Heart right ventricle (tissue), 16 donors: ENCODE results near the gene ULBP2. TPM values are rescaled to one million over a fixed set of nuclear protein-coding genes. Genes with fewer than 3 reads are reported as not detected.
A peak's percentile ranks its signal among the peaks of the same experiment; 100 is the strongest.

ENCODE experiments used
- ATAC-seq, 8 donors: fragments of 200-7000 bp; cut with Tn5 transposase; one replicate each; pipeline ENCODE4 v1.9.1; 2020; ENCODE audit warnings: mild to moderate bottlenecking in 8 of 8, moderate library complexity in 8 of 8, moderate number of reproducible peaks in 1 of 8
- DNase-seq, 2 donors: peaks; one replicate each; pipeline ENCODE4 v3.0.0-alpha.2; 2020
- H3K27ac ChIP-seq, 10 donors: fragments of 200-600 bp; sonication (generic) in 2 of 10; one replicate each; pipeline versions ENCODE4 v1.5.0 to v1.8.0; 2020 to 2022; ENCODE audit warnings: mild to moderate bottlenecking in 3 of 10
- H3K27me3 ChIP-seq, 7 donors: fragments of 200-600 bp; one replicate each; pipeline ENCODE4 v1.8.0; 2021 to 2022; ENCODE audit warnings: mild to moderate bottlenecking in 2 of 7
- H3K36me3 ChIP-seq, 9 donors: fragments of 200-600 bp; sonication (generic) in 1 of 9; one replicate each; pipeline versions ENCODE4 v1.5.0 to v1.8.0; 2020 to 2022; ENCODE audit warnings: mild to moderate bottlenecking in 2 of 9
- H3K4me1 ChIP-seq, 9 donors: fragments of 200-600 bp; sonication (generic) in 1 of 9; one replicate each; pipeline versions ENCODE4 v1.5.0 to v1.8.0; 2020 to 2022; ENCODE audit warnings: mild to moderate bottlenecking in 4 of 9
- H3K4me3 ChIP-seq, 10 donors: fragments of 200-600 bp; sonication (generic) in 2 of 10; one replicate each; pipeline versions ENCODE4 v1.5.0 to v1.8.0; 2020 to 2022; ENCODE audit warnings: mild to moderate bottlenecking in 7 of 10, moderate library complexity in 2 of 10
- H3K9me3 ChIP-seq, 11 donors: fragments of 200-600 bp in 10 of 11; sonication (generic) in 2 of 11; one replicate each; pipeline versions ENCODE4 v1.5.0 to v1.8.0; 2013 to 2022; ENCODE audit warnings: mild to moderate bottlenecking in 2 of 11, control low read depth in 1 of 11, moderate library complexity in 1 of 11
- WGBS, 2 donors: extraction: QIAGEN DNeasy Blood & Tissue Kit; methylation state at CpG; one replicate each; pipeline ENCODE4 v1.1.7; 2013; ENCODE audit warnings: inconsistent platforms in 1 of 2; 5-methylcytosine and 5-hydroxymethylcytosine counted together
- intact Hi-C, 10 donors: fragments of 100-400 bp; cut with DNase I; formaldehyde crosslinking; loops; one replicate each; pipeline versions ENCODE4 v1.11.1 to v1.14.2; 2022
- polyA plus RNA-seq, 2 donors: library from polyadenylated mRNA; stranded (reverse); fragments of 200-250 nt; gene quantifications; one replicate each; pipeline ENCODE4 v1.2.3, GENCODE V29; 2013
- total RNA-seq, 10 donors: library from RNA; stranded (reverse); fragmentation: NEBNext Ultra II Directional in 3 of 10; extraction: Animal tissue kit (Norgen Biotek cat#: 25700) in 3 of 10; gene quantifications; one replicate each; pipeline versions ENCODE4 v1.2.1 to v1.2.4, GENCODE V29; 2021 to 2023
- TF ChIP-seq, protein P1 (sequence below), 9 donors: fragments of 200-600 bp; sonication (generic) in 2 of 9; IDR thresholded peaks; one replicate each; pipeline versions ENCODE4 v1.5.0 to v1.8.0; 2021 to 2022; ENCODE audit warnings: antibody characterized with exemption in 9 of 9, mild to moderate bottlenecking in 5 of 9, moderate library complexity in 1 of 9
- donor health status: Arrhythmogenic right ventricular cardiomyopathy.
- donor health status: ischemic (EF 13 %, LVEDD 7.1; RV severe dilation, severe dysfunction).
- donor health status: healthy with polysubstance abuse.
- donor health status: DM: no; HTN: yes; CAD: no.
- donor health status: DM: no; HTN: no; CAD: no.
- donor health status: ischemic (EF 25% LVEDD 6.9; RV normal size, moderate dysfunction).
- donor health status: ischemic (EF 25% LVEDD 5.7; RV mildly dilated, moderate dysfunction).
- donor health status: healthy.
- donor health status: DM: yes; HTN: yes; CAD: no.
- donor health status: Ischemic cardiomyopathy.
- donor health status: ischemic (EF 35%, LVEDD 5.7; RV mildly dilated, moderate dysfunction).
- donor health status: nonischemic (EF 11% LVEDD 7.7; RV severe dilation, severe dysfunction).
- donor health status: DM: yes; HTN: yes; CAD: no.
- donor health status: PGD.
- donor health status: ischemic (EF 29% LVEDD 5.4; RV normal size, mild dysfunction).
- donor health status: nonischemic (EF 23%, LVEDD 6.1; RV moderate dilation, normal function).

The ULBP2 gene
- total and polyA plus RNA-seq, 12 donors, result 0.46 to 2.7 (median 1.1) TPM; not detected in 1

- no peaks in the 10 kb centered on the region for H3K36me3 ChIP-seq
- ATAC-seq (peak; percentile 82 to 92 (median 88)), DNase-seq (peak; percentile 88 to 93)
- peaks cover 3 to 33% (median 23%) of the 10 kb centered on the region in 9 donors for H3K4me1 ChIP-seq
- H3K27ac ChIP-seq, result no peak within 1 kb of the TSS
- WGBS, 2 donors, result 0% methylated on average over 40 of the region's 40 CpGs
- no peaks in the 10 kb centered on the region for H3K9me3 ChIP-seq
- TF ChIP-seq, protein P1, sequence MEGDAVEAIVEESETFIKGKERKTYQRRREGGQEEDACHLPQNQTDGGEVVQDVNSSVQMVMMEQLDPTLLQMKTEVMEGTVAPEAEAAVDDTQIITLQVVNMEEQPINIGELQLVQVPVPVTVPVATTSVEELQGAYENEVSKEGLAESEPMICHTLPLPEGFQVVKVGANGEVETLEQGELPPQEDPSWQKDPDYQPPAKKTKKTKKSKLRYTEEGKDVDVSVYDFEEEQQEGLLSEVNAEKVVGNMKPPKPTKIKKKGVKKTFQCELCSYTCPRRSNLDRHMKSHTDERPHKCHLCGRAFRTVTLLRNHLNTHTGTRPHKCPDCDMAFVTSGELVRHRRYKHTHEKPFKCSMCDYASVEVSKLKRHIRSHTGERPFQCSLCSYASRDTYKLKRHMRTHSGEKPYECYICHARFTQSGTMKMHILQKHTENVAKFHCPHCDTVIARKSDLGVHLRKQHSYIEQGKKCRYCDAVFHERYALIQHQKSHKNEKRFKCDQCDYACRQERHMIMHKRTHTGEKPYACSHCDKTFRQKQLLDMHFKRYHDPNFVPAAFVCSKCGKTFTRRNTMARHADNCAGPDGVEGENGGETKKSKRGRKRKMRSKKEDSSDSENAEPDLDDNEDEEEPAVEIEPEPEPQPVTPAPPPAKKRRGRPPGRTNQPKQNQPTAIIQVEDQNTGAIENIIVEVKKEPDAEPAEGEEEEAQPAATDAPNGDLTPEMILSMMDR (IDR thresholded peaks at IDR 0.05), result no peak
- H3K27me3 ChIP-seq, result peaks cover 0 to 61% (median 0%) of the 10 kb centered on the region in 7 donors
- peak within 1 kb of the TSS in 9 of 10 donors; percentile 36 to 67 (median 60) for H3K4me3 ChIP-seq
- intact Hi-C loops, result loop anchor here in 6 of 10 donors (5.0 to 10.0 kb wide), 3 partner anchors 90 to 378 kb away; partner anchors contain the start of gene PPIL4 (in 1 of the 6)
Observed at GRCh38 chr6:149922642-149923326, 19.0 kb upstream of the ULBP2 start, which contains the start of gene RAET1G. RAET1G (minus strand) TSS chr6:149923121; CDS start chr6:149923010, 111 bp downstream.

DNA sequence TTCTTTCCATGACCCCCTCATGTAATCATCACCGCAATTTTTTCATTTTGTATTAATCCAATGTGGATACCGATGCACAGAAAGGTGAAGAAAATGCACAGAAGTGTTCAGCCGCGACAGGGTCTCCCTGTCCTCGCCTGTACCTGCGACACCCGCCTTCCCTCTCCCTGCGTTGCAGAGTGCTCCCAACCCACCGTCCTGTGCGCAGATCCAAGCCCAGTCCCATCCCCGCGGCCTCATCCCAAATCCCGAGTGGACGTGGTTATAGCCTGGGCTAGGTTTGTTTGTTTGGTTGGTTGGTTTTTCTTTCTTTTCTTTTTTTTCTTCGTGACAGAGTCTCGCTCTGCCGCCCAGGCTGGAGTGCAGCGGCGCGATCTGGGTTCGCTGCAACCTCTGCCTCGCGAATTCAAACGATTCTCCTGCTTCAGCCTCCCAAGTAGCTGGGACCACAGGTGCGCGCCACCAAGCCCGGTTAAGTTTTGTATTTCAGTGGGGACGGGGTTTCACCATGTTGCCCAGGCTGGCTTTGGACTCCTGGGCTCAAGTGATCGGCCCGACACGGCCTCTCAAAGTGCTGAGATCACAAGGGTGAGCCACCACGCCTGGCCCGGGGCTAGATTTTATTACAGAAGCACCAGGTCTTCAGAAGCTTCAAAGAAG, 18.4 kb upstream of the ULBP2 start:
- intact Hi-C loops, result loop anchor here in 6 of 10 donors (5.0 to 10.0 kb wide), 3 partner anchors 91 to 379 kb away; partner anchors contain the start of gene PPIL4 (in 1 of the 6)
- no peaks in the 10 kb centered on the region for H3K36me3 ChIP-seq
- no peak overlapping the region for H3K27ac ChIP-seq
- H3K4me1 ChIP-seq, result peaks cover 3 to 33% (median 23%) of the 10 kb centered on the region in 9 donors
- 25% methylated on average over 33 of the region's 33 CpGs for WGBS, 2 donors
- DNase-seq (no peak), ATAC-seq (peak in 1 of 8 donors; percentile 0)
- H3K4me3 ChIP-seq, result peak overlapping the region in 9 of 10 donors; percentile 36 to 67 (median 60)
- TF ChIP-seq, protein P1 (IDR thresholded peaks at IDR 0.05), result no peak
- peaks cover 0 to 66% (median under 1%) of the 10 kb centered on the region in 7 donors for H3K27me3 ChIP-seq
- no peaks in the 10 kb centered on the region for H3K9me3 ChIP-seq

GRCh38 chr6:149924206-149924932, 17.4 kb upstream of the ULBP2 start:
- no peak for ATAC-seq
- peaks cover 0 to 75% (median 10%) of the 10 kb centered on the region in 7 donors for H3K27me3 ChIP-seq
- 75 to 82% methylated on average over 9 of the region's 9 CpGs for WGBS, 2 donors
- TF ChIP-seq, protein P1 (IDR thresholded peaks at IDR 0.05), result no peak
- H3K9me3 ChIP-seq, result no peaks in the 10 kb centered on the region
- DNase-seq, result no peak
- peaks cover 3 to 33% (median 23%) of the 10 kb centered on the region in 9 donors for H3K4me1 ChIP-seq
- no peak overlapping the region for H3K4me3 ChIP-seq
- H3K36me3 ChIP-seq, result no peaks in the 10 kb centered on the region
- intact Hi-C loops, result loop anchor here in 7 of 10 donors (2.0 to 10.0 kb wide), 5 partner anchors 28 to 380 kb away; partner anchors contain the start of gene PPIL4 (in 1 of the 7)
- H3K27ac ChIP-seq, result no peak overlapping the region

DNA sequence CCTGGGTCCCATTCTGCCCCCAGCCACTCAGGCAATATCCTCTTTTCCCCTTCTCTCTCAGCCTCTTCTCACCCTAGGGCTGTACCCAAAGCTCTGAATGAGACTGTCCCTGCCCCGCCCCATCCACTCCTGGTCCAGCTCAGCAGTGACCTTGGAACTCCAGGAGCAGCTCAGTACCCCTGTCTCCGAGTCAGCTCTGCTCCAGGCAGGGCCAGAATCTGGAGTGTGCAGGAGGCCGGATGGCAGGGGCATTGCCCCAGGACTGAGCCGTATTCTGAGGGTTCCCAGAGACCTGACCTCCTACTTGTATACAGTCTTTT, 16.9 kb upstream of the ULBP2 start:
- TF ChIP-seq, protein P1 (IDR thresholded peaks at IDR 0.05), result no peak
- Histone ChIP-seq H3K4me1 (peaks cover 3 to 33% (median 23%) of the 10 kb centered on the region in 9 donors), H3K4me3 (peak overlapping the region in 2 of 10 donors; percentile 61 to 62), H3K27ac (peak overlapping the region in 4 of 10 donors; percentile 49 to 67 (median 62)), H3K36me3 (no peaks in the 10 kb centered on the region), H3K27me3 (peaks cover 0 to 80% (median 15%) of the 10 kb centered on the region in 7 donors), H3K9me3 (no peaks in the 10 kb centered on the region)
- no peak for ATAC-seq
- WGBS, 2 donors, result 81 to 87% methylated on average over 4 of the region's 4 CpGs
- DNase-seq, result no peak
- intact Hi-C loops, result loop anchor here in 9 of 10 donors (2.0 to 10.0 kb wide), 7 partner anchors 28 to 380 kb away; partner anchors contain the start of genes GINM1 (in 1 of the 9), LATS1 (in 1 of the 9) and PPIL4 (in 1 of the 9)
